ENCODE measurements around the gene FBXO30. TPM values are rescaled to one million over a fixed set of nuclear protein-coding genes. Genes with fewer than 3 reads are reported as not detected.

FBXO30 gene
- total RNA-seq, 5 donors from 2014 or later (not counting 1 experiment from before 2014, with no cell fraction given), result 2.5 to 6.2 (median 5.0) TPM

DNA sequence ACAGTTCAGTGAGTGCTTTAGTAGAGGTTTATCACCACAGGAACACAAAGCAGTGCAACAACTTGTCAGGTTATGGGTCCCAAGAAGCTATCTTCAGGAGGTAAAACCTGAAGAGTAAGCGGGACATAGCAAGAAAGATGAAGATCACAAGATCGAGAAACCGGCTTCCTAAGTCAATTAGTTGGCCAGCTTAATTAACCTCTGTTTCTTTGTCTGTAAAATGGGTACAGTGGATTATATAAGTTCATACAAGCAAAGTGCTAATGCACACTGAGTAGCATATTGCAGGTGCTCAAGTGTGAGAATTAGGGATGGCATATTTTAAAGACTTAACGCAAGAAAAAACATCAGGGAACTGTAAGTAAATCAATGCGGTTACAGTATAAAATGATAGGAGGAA lies 12.5 kb downstream of the FBXO30 start:
- Histone ChIP-seq H3K27me3 (replicated peaks in 1 of 2; ENCODE audit: control insufficient read depth in 2 of 2, extremely low read depth in 1 of 2, insufficient read depth in 2 of 2, low read length in 1 of 2) (no peaks in the 10 kb centered on the region), H3K4me3 (ENCODE audit: control insufficient read depth in 1 of 2, extremely low read depth in 1 of 2, low read length in 1 of 2) (no peak overlapping the region), H3K4me1 (ENCODE audit: control insufficient read depth in 1 of 2, extremely low read depth in 1 of 2, insufficient read depth in 2 of 2, low read length in 2 of 2) (no peaks in the 10 kb centered on the region), H3K27ac (ENCODE audit: low read length) (no peak overlapping the region), H3K36me3 (ENCODE audit: control insufficient read depth in 2 of 2, extremely low read depth in 1 of 2, insufficient read depth in 1 of 2, low read length in 1 of 2) (peaks cover 4 to 18% of the 10 kb centered on the region in 2 donors), H3K9me3 (no peaks in the 10 kb centered on the region)
- ChIA-PET POLR2A (no interaction called here), CTCF (no interaction called here)
- no peak overlapping the region for H3K4me3 Mint-ChIP-seq
- H3K9me3 Mint-ChIP-seq, result no peaks in the 10 kb centered on the region
- ATAC-seq (replicated peaks in 1 of 4) (no peak), DNase-seq (no peak)
- H3K27me3 Mint-ChIP-seq, result no peaks in the 10 kb centered on the region
- WGBS (ENCODE audit: insufficient coverage), result 100% methylated on average over 3 of the region's 5 CpGs
- no peak overlapping the region for H3K27ac Mint-ChIP-seq
- H3K4me1 Mint-ChIP-seq, result peaks cover 0 to 5% (median 2%) of the 10 kb centered on the region in 3 donors
- H3K36me3 Mint-ChIP-seq, result peaks cover 59% of the 10 kb centered on the region

DNA sequence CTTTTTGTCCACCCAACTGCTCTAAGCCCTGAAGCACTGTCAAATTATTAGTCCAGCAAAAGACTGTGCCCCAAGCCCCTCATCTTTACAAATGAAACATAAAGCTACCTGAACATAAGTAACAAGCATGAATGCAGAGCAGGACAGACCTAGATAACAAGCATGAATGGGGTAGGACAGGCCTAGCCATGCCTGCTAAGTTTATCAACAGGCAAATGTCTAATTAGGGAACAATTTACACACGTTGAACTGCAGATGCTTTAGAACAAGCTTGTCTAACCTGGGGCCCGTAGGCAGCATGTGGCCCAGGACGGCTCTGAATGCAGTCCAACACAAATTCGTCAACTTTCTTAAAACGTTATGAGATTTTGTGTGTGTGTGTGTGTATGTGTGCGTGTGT lies 13.6 kb downstream of the FBXO30 start:
- Histone ChIP-seq H3K36me3 (ENCODE audit: control insufficient read depth in 2 of 2, extremely low read depth in 1 of 2, insufficient read depth in 1 of 2, low read length in 1 of 2) (peaks cover 4 to 17% of the 10 kb centered on the region in 2 donors), H3K27ac (ENCODE audit: low read length) (no peak overlapping the region), H3K4me1 (ENCODE audit: control insufficient read depth in 1 of 2, extremely low read depth in 1 of 2, insufficient read depth in 2 of 2, low read length in 2 of 2) (no peaks in the 10 kb centered on the region), H3K4me3 (ENCODE audit: control insufficient read depth in 1 of 2, extremely low read depth in 1 of 2, low read length in 1 of 2) (no peak overlapping the region), H3K9me3 (no peaks in the 10 kb centered on the region), H3K27me3 (replicated peaks in 1 of 2; ENCODE audit: control insufficient read depth in 2 of 2, extremely low read depth in 1 of 2, insufficient read depth in 2 of 2, low read length in 1 of 2) (no peaks in the 10 kb centered on the region)
- Mint-ChIP-seq H3K36me3 (peaks cover 57% of the 10 kb centered on the region), H3K27ac (no peak overlapping the region), H3K27me3 (no peaks in the 10 kb centered on the region), H3K4me3 (no peak overlapping the region), H3K9me3 (no peaks in the 10 kb centered on the region), H3K4me1 (peaks cover 0 to 4% (median 4%) of the 10 kb centered on the region in 3 donors)
- DNase-seq, result no peak
- POLR2A ChIA-PET, result no interaction called here
- no peak for ATAC-seq (replicated peaks in 1 of 4)
- CTCF ChIA-PET, result no interaction called here
- 91% methylated on average over 6 of the region's 6 CpGs for WGBS (ENCODE audit: insufficient coverage)

DNA sequence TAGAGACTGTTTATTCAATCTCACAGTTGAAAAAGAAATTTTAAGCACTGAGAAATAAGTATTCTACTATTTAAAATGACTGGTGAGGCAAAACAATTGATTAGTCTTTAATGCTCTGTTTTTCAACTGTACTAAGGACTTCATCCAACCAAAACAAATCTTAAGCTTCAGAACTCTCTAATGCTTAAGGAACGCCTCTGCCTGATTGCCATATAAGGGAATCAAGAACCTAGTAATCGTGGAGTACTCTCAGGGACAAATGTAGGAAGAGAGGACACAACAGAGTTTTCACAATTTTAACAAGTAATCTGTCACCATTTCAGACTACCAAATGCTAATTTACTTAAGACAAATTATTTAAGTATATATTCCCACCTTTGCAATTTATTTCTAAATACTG lies 16.1 kb downstream of the FBXO30 start:
- Histone ChIP-seq H3K4me1 (ENCODE audit: control insufficient read depth in 1 of 2, extremely low read depth in 1 of 2, insufficient read depth in 2 of 2, low read length in 2 of 2) (no peaks in the 10 kb centered on the region), H3K9me3 (no peaks in the 10 kb centered on the region), H3K36me3 (ENCODE audit: control insufficient read depth in 2 of 2, extremely low read depth in 1 of 2, insufficient read depth in 1 of 2, low read length in 1 of 2) (peaks cover 4% of the 10 kb centered on the region in 2 donors), H3K27me3 (replicated peaks in 1 of 2; ENCODE audit: control insufficient read depth in 2 of 2, extremely low read depth in 1 of 2, insufficient read depth in 2 of 2, low read length in 1 of 2) (no peaks in the 10 kb centered on the region), H3K4me3 (ENCODE audit: control insufficient read depth in 1 of 2, extremely low read depth in 1 of 2, low read length in 1 of 2) (no peak overlapping the region), H3K27ac (ENCODE audit: low read length) (no peak overlapping the region)
- no peak overlapping the region for H3K4me3 Mint-ChIP-seq
- ChIA-PET CTCF (no interaction called here), POLR2A (no interaction called here)
- no peaks in the 10 kb centered on the region for H3K27me3 Mint-ChIP-seq
- H3K9me3 Mint-ChIP-seq, result no peaks in the 10 kb centered on the region
- no peak overlapping the region for H3K27ac Mint-ChIP-seq
- H3K4me1 Mint-ChIP-seq, result peaks cover 0 to 4% (median 0%) of the 10 kb centered on the region in 3 donors
- WGBS (ENCODE audit: insufficient coverage), result no CpG with 5 or more reads among the region's 2 CpGs
- DNase-seq (no peak), ATAC-seq (replicated peaks in 1 of 4) (no peak)
- peaks cover 37% of the 10 kb centered on the region for H3K36me3 Mint-ChIP-seq

DNA sequence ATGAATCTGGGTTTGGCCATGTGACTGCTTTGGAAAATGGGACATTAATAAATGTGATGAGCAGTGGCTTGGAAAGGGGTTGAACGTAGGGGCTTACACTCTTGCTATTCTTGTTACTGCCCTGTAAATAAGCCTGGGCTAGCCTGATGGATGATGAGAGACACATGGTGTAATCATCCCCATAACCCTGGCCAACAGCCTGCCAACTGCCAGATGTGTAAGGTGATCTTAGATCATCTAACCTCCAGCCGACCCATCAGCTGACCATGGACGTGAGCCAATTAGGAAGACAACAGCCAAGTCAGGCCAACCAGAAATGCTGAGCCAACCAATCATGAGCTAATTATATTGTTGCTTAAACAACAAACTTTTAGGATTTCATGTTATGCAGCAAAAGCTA lies 25.2 kb downstream of the FBXO30 start:
- H3K4me1 ChIP-seq (ENCODE audit: control insufficient read depth in 1 of 2, extremely low read depth in 1 of 2, insufficient read depth in 2 of 2, low read length in 2 of 2), result no peaks in the 10 kb centered on the region
- ATAC-seq (replicated peaks in 1 of 4) (no peak), DNase-seq (no peak)
- Mint-ChIP-seq H3K36me3 (peaks cover 28% of the 10 kb centered on the region), H3K4me1 (no peaks in the 10 kb centered on the region), H3K27me3 (no peaks in the 10 kb centered on the region), H3K9me3 (peaks cover 11 to 20% (median 18%) of the 10 kb centered on the region in 3 donors), H3K4me3 (no peak overlapping the region), H3K27ac (no peak overlapping the region)
- 100% methylated on average over 1 of the region's 3 CpGs for WGBS (ENCODE audit: insufficient coverage)
- H3K36me3 ChIP-seq (ENCODE audit: control insufficient read depth in 2 of 2, extremely low read depth in 1 of 2, insufficient read depth in 1 of 2, low read length in 1 of 2), result no peaks in the 10 kb centered on the region
- H3K27ac ChIP-seq (ENCODE audit: low read length), result no peak overlapping the region
- no peaks in the 10 kb centered on the region for H3K9me3 ChIP-seq
- ChIA-PET POLR2A (no interaction called here), CTCF (no interaction called here)
- no peaks in the 10 kb centered on the region for H3K27me3 ChIP-seq (replicated peaks in 1 of 2; ENCODE audit: control insufficient read depth in 2 of 2, extremely low read depth in 1 of 2, insufficient read depth in 2 of 2, low read length in 1 of 2)
- no peak overlapping the region for H3K4me3 ChIP-seq (ENCODE audit: control insufficient read depth in 1 of 2, extremely low read depth in 1 of 2, low read length in 1 of 2)

DNA sequence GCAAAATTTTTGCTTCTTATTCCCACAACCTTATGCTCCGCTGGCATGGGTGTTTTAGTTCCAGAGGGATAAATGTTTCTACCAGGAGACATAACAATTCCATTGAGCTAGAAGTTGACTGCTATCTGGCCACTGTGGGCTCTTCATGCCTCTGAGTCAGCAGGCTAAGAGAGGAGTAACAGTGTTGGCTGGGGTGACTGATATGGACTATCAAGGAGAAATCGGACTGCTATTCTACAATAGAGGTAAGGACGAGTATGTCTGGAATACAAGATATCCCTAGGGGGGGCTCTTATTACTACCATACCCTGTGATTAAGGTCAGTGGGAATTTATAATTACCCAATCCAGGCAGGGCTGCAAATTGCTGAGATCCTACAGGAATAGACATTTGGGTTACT lies 26.9 kb downstream of the FBXO30 start:
- Mint-ChIP-seq H3K4me3 (no peak overlapping the region), H3K4me1 (no peaks in the 10 kb centered on the region), H3K27ac (no peak overlapping the region), H3K9me3 (peaks cover 17 to 20% (median 18%) of the 10 kb centered on the region in 3 donors), H3K36me3 (peaks cover 31% of the 10 kb centered on the region), H3K27me3 (no peaks in the 10 kb centered on the region)
- Histone ChIP-seq H3K27me3 (replicated peaks in 1 of 2; ENCODE audit: control insufficient read depth in 2 of 2, extremely low read depth in 1 of 2, insufficient read depth in 2 of 2, low read length in 1 of 2) (no peaks in the 10 kb centered on the region), H3K4me3 (ENCODE audit: control insufficient read depth in 1 of 2, extremely low read depth in 1 of 2, low read length in 1 of 2) (no peak overlapping the region), H3K27ac (ENCODE audit: low read length) (no peak overlapping the region), H3K9me3 (no peaks in the 10 kb centered on the region), H3K4me1 (ENCODE audit: control insufficient read depth in 1 of 2, extremely low read depth in 1 of 2, insufficient read depth in 2 of 2, low read length in 2 of 2) (no peaks in the 10 kb centered on the region), H3K36me3 (ENCODE audit: control insufficient read depth in 2 of 2, extremely low read depth in 1 of 2, insufficient read depth in 1 of 2, low read length in 1 of 2) (no peaks in the 10 kb centered on the region)
- no CpG with 5 or more reads among the region's 3 CpGs for WGBS (ENCODE audit: insufficient coverage)
- ChIA-PET POLR2A (no interaction called here), CTCF (no interaction called here)
- DNase-seq (no peak), ATAC-seq (replicated peaks in 1 of 4) (no peak)

DNA sequence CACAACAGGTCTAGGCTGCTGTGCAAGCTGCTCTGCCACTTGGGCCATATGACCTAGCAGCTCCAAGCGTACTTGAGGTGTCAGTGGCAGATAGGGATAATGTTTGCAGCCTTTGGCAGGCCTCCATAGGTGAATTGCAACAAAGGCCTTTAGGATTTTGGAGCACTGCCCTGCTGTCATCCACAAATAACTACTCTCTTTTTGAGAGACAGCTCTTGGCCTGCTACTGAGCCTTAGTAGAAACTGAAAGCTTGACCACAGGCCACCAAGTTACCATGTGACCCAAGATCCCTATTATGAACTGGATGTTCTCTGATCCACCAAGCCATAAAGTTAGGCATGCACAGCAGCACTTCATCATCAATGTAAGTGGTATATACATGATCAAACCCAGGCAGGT lies 29.9 kb downstream of the FBXO30 start:
- ATAC-seq (replicated peaks in 1 of 4), result no peak
- WGBS (ENCODE audit: insufficient coverage), result 67% methylated on average over 1 of the region's 1 CpG
- CTCF ChIA-PET, result no interaction called here
- Mint-ChIP-seq H3K27ac (no peak overlapping the region), H3K4me3 (no peak overlapping the region), H3K4me1 (no peaks in the 10 kb centered on the region), H3K27me3 (peaks cover 0 to 2% of the 10 kb centered on the region in 2 donors), H3K9me3 (peaks cover 10 to 12% (median 11%) of the 10 kb centered on the region in 3 donors), H3K36me3 (peaks cover 27% of the 10 kb centered on the region)
- no peaks in the 10 kb centered on the region for H3K27me3 ChIP-seq (replicated peaks in 1 of 2; ENCODE audit: control insufficient read depth in 2 of 2, extremely low read depth in 1 of 2, insufficient read depth in 2 of 2, low read length in 1 of 2)
- H3K4me1 ChIP-seq (ENCODE audit: control insufficient read depth in 1 of 2, extremely low read depth in 1 of 2, insufficient read depth in 2 of 2, low read length in 2 of 2), result no peaks in the 10 kb centered on the region
- H3K36me3 ChIP-seq (ENCODE audit: control insufficient read depth in 2 of 2, extremely low read depth in 1 of 2, insufficient read depth in 1 of 2, low read length in 1 of 2), result no peaks in the 10 kb centered on the region
- POLR2A ChIA-PET, result no interaction called here
- H3K4me3 ChIP-seq (ENCODE audit: control insufficient read depth in 1 of 2, extremely low read depth in 1 of 2, low read length in 1 of 2), result no peak overlapping the region
- DNase-seq, result no peak
- H3K9me3 ChIP-seq, result no peaks in the 10 kb centered on the region
- H3K27ac ChIP-seq (ENCODE audit: low read length), result no peak overlapping the region

DNA sequence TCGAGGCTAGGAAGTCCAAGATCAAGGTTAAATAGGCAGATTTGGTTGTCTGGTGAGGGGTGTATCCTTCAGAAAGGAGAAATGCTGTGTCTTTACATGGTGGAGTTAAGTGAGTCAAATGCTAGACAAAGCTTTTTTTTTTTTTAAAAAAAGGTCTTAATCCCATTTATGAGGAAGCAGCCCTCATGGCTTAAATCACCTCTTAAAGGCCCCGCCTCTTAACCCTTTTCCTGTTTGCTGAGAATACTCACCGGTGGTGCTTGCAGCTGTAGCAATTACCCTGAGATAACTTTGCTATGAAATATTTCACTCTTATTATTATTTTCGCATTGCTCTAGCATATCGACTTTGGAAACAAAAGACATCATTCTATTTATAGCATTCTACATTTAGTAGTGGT lies 30.8 kb downstream of the FBXO30 start:
- no peak for ATAC-seq (replicated peaks in 1 of 4)
- POLR2A ChIA-PET, result no interaction called here

More for the DNA sequence above, 30.8 kb downstream of the FBXO30 start:
- 80% methylated on average over 1 of the region's 5 CpGs for WGBS (ENCODE audit: insufficient coverage)
- Mint-ChIP-seq H3K4me3 (no peak overlapping the region), H3K9me3 (peaks cover 7 to 14% (median 13%) of the 10 kb centered on the region in 3 donors), H3K27ac (no peak overlapping the region), H3K4me1 (no peaks in the 10 kb centered on the region), H3K27me3 (peaks cover 0 to 2% of the 10 kb centered on the region in 2 donors), H3K36me3 (peaks cover 27% of the 10 kb centered on the region)
- Histone ChIP-seq H3K4me3 (ENCODE audit: control insufficient read depth in 1 of 2, extremely low read depth in 1 of 2, low read length in 1 of 2) (no peak overlapping the region), H3K9me3 (no peaks in the 10 kb centered on the region), H3K4me1 (ENCODE audit: control insufficient read depth in 1 of 2, extremely low read depth in 1 of 2, insufficient read depth in 2 of 2, low read length in 2 of 2) (no peaks in the 10 kb centered on the region), H3K27ac (ENCODE audit: low read length) (no peak overlapping the region), H3K36me3 (ENCODE audit: control insufficient read depth in 2 of 2, extremely low read depth in 1 of 2, insufficient read depth in 1 of 2, low read length in 1 of 2) (no peaks in the 10 kb centered on the region), H3K27me3 (replicated peaks in 1 of 2; ENCODE audit: control insufficient read depth in 2 of 2, extremely low read depth in 1 of 2, insufficient read depth in 2 of 2, low read length in 1 of 2) (no peaks in the 10 kb centered on the region)
- CTCF ChIA-PET, result no interaction called here
- no peak for DNase-seq
